Fibroblast of pulmonary artery (primary cell): ENCODE data around the gene RAB1B.

ENCODE experiments used
- DNase-seq: peaks from one replicate; pipeline ENCODE4 v3.0.0-alpha.2; 2010; ENCODE audit warnings: low read depth
- H3K4me3 ChIP-seq: replicated peaks from 2 replicates; pipeline ENCODE4 v1.5.1; 2011; ENCODE audit warnings: low read depth, mild to moderate bottlenecking, control low read depth, low read length, moderate library complexity
- TF ChIP-seq, protein P1 (sequence below): IDR thresholded peaks from 2 replicates; pipeline ENCODE4 v1.5.1; 2011; ENCODE audit warnings: mild to moderate bottlenecking, control low read depth, low read length, inconsistent platforms; ENCODE audit errors: missing control alignments

RAB1B gene

GRCh38 chr11:66293352-66293751, 24.9 kb downstream of the RAB1B start:
- H3K4me3 ChIP-seq: no peak overlapping the region
- DNase-seq: no peak

GRCh38 chr11:66293777-66294625, 25.6 kb downstream of the RAB1B start:
- DNase-seq: no peak
- H3K4me3 ChIP-seq: no peak overlapping the region
- TF ChIP-seq, protein P1, sequence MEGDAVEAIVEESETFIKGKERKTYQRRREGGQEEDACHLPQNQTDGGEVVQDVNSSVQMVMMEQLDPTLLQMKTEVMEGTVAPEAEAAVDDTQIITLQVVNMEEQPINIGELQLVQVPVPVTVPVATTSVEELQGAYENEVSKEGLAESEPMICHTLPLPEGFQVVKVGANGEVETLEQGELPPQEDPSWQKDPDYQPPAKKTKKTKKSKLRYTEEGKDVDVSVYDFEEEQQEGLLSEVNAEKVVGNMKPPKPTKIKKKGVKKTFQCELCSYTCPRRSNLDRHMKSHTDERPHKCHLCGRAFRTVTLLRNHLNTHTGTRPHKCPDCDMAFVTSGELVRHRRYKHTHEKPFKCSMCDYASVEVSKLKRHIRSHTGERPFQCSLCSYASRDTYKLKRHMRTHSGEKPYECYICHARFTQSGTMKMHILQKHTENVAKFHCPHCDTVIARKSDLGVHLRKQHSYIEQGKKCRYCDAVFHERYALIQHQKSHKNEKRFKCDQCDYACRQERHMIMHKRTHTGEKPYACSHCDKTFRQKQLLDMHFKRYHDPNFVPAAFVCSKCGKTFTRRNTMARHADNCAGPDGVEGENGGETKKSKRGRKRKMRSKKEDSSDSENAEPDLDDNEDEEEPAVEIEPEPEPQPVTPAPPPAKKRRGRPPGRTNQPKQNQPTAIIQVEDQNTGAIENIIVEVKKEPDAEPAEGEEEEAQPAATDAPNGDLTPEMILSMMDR: no peak

More at GRCh38 chr11:66293352-66293751, 24.9 kb downstream of the RAB1B start:
- TF ChIP-seq, protein P1: no peak

- no peak overlapping the region for H3K4me3 ChIP-seq
Measured at GRCh38 chr11:66294626-66295620, 26.5 kb downstream of the RAB1B start.

GRCh38 chr11:66297610-66298009, 29.2 kb downstream of the RAB1B start:
- TF ChIP-seq, protein P1: no peak
- DNase-seq: no peak
- no peak overlapping the region for H3K4me3 ChIP-seq

More at GRCh38 chr11:66294626-66295620, 26.5 kb downstream of the RAB1B start:
- TF ChIP-seq, protein P1: no peak
- DNase-seq: no peak

DNA sequence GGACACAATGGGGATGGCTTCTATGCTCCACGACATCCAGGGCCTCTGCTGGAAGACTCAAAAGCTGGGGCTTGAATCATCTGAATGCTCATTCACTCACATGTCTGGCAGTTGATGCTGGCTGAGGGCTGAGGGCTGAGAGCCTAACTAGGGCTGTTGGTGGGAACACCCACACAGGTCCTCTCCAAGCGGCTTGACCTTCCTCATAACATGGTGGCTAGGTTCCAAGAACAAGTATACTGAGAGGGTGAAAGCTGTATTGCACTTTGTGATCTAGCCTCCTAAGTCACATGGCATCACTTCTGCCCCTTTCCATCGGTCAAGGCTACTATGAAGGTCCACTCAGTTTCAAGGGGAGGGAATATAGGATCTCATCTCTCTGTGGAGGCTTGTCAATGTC, 30.7 kb downstream of the RAB1B start:
- TF ChIP-seq, protein P1: no peak
- no peak overlapping the region for H3K4me3 ChIP-seq
- no peak for DNase-seq

- no peak overlapping the region for H3K4me3 ChIP-seq
- DNase-seq: no peak
- TF ChIP-seq, protein P1: no peak
Measured at GRCh38 chr11:66302656-66303055, 34.2 kb downstream of the RAB1B start.
